SH-SY5Y (cell line): Measurements from ENCODE around the gene IDH3A.

ENCODE experiments used
- GATA2 ChIP-seq: IDR thresholded peaks from 2 replicates; pipeline ENCODE4 v1.6.1; 2011; ENCODE audit warnings: mild to moderate bottlenecking, low read depth, low read length
- GATA3 ChIP-seq: IDR thresholded peaks from 2 replicates; pipeline ENCODE4 v1.6.1; 2011; ENCODE audit warnings: low read depth, mild to moderate bottlenecking, low read length, moderate library complexity

- TF ChIP-seq GATA2 (no peak), GATA3 (no peak)
Observed at GRCh38 chr15:78211189-78211921, 62.2 kb downstream of the IDH3A start.
